ENCODE data around the gene AHSP. TPM values are rescaled to one million over a fixed set of nuclear protein-coding genes. Genes with fewer than 3 reads are reported as not detected.

The AHSP gene
- total RNA-seq, 1 experiment from 2014 or later, result not detected

DNA sequence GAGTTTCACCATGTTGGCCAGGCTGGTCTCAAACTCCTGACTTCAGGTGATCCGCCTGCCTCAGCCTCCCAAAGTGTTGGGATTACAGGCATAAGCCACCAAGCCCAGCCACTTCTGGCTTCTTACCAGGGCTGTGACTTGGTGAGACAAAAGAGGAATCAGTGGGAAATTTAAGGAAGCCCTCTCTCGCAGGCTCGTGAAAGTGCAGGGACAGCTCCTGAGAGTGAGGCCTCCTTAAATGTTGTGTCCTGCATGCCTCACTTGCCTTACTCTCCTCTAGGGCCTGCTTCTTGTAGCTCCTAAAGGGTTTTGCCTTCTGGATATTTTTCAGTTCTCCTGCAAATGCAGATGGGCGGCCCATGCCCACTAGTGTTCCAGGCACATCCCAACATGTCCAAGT, 5.2 kb downstream of the AHSP start:
- CTCF ChIA-PET, result no interaction called here
- intact Hi-C loops (cut with micrococcal nuclease; ENCODE audit: unreplicated experiment), result no loop called here
- no TSS peak for BruUV-seq (replicated peaks)

DNA sequence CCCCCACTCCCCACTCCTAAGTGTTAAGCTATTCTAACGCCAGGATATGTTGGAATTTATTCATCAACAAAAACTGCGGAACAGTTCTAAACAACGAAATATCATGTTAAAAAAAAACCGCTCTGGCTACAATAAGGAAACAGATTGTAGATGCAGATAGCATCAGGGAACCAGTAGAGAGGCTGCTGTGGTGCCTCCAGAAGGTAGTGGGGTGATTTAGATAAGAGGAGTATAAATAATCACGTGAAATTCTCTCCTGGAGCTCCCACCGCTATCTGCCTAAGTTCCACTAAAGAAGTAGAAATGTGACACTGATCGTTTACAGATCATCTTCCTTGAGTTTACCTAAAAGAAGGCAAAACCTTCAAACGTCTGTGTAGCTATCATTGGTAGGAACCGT, 8.0 kb downstream of the AHSP start:
- Histone ChIP-seq H3K9me3 (ENCODE audit: insufficient read depth, low read depth) (peaks cover 10% of the 10 kb centered on the region), H3K27ac (no peak overlapping the region), H3K4me2 (no peak overlapping the region), H4K20me1 (ENCODE audit: insufficient read depth) (no peaks in the 10 kb centered on the region), H2AFZ (no peak overlapping the region), H3K36me3 (ENCODE audit: low read depth) (no peaks in the 10 kb centered on the region), H3F3A (ENCODE audit: insufficient read depth, low read depth) (no peaks in the 10 kb centered on the region), H3K4me3 (no peak overlapping the region), H3K4me1 (replicated peaks; ENCODE audit: insufficient read depth) (no peaks in the 10 kb centered on the region), H3K27me3 (ENCODE audit: insufficient read depth, low read depth) (peaks cover 81% of the 10 kb centered on the region), H3K9me2 (ENCODE audit: insufficient read depth) (no peaks in the 10 kb centered on the region), H3K79me2 (ENCODE audit: low read depth) (no peaks in the 10 kb centered on the region)
- CTCF ChIA-PET, result no interaction called here
- no peak for DNase-seq
- TF ChIP-seq, protein P1, sequence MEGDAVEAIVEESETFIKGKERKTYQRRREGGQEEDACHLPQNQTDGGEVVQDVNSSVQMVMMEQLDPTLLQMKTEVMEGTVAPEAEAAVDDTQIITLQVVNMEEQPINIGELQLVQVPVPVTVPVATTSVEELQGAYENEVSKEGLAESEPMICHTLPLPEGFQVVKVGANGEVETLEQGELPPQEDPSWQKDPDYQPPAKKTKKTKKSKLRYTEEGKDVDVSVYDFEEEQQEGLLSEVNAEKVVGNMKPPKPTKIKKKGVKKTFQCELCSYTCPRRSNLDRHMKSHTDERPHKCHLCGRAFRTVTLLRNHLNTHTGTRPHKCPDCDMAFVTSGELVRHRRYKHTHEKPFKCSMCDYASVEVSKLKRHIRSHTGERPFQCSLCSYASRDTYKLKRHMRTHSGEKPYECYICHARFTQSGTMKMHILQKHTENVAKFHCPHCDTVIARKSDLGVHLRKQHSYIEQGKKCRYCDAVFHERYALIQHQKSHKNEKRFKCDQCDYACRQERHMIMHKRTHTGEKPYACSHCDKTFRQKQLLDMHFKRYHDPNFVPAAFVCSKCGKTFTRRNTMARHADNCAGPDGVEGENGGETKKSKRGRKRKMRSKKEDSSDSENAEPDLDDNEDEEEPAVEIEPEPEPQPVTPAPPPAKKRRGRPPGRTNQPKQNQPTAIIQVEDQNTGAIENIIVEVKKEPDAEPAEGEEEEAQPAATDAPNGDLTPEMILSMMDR (conservative IDR thresholded peaks at IDR 0.05), result no peak
- POLR2A ChIA-PET (ENCODE audit: unreplicated experiment), result no interaction called here
- intact Hi-C loops (cut with micrococcal nuclease; ENCODE audit: unreplicated experiment), result no loop called here
- BruUV-seq (replicated peaks), result no TSS peak

More for the DNA sequence above, 5.2 kb downstream of the AHSP start:
- no peaks in the 10 kb centered on the region for H3K9me2 ChIP-seq (ENCODE audit: insufficient read depth)
- no peaks in the 10 kb centered on the region for H3K4me1 ChIP-seq (replicated peaks; ENCODE audit: insufficient read depth)
- TF ChIP-seq EZH2 (IDR thresholded peaks at IDR 0.05; ENCODE audit: low read depth), result no peak
- TF ChIP-seq, protein P1 (conservative IDR thresholded peaks at IDR 0.05), result no peak
- H4K20me1 ChIP-seq (ENCODE audit: insufficient read depth), result no peaks in the 10 kb centered on the region
- no peak for DNase-seq
- peaks cover 79% of the 10 kb centered on the region for H3K27me3 ChIP-seq (ENCODE audit: insufficient read depth, low read depth)
- H3K36me3 ChIP-seq (ENCODE audit: low read depth), result no peaks in the 10 kb centered on the region
- no peaks in the 10 kb centered on the region for H3F3A ChIP-seq (ENCODE audit: insufficient read depth, low read depth)
- no peak overlapping the region for H3K27ac ChIP-seq
- H2AFZ ChIP-seq, result no peak overlapping the region
- no peak overlapping the region for H3K4me3 ChIP-seq
- no peaks in the 10 kb centered on the region for H3K9me3 ChIP-seq (ENCODE audit: insufficient read depth, low read depth)
- no peaks in the 10 kb centered on the region for H3K79me2 ChIP-seq (ENCODE audit: low read depth)
- POLR2A ChIA-PET (ENCODE audit: unreplicated experiment), result no interaction called here
- no peak overlapping the region for H3K4me2 ChIP-seq

DNA sequence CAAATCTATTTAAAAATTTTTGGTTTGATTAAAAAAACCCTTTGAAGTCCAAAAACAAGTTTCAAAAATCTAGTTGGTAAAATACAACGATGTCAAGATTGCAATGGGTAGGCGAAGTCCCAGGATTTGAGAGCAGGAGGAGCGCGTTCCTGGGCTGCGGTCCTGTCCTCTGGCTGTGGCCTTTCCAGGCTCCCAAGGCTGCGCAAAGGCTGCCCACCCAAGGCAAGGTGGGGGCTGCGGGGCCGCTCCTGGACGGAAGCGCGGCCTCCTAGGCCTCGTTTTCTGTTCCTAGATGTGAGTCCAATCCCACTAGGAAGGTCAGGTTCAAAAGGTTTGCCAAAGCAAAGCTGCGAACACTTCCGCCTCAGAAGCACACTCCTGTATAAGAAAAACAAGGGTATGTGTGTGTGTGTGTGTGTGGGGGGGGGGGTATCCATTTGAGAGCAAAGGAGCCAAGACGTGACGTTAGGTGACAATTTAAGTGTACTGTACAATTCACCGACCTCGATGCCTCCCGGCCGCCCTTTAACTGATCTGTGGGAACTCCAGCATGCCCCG, 9.2 kb downstream of the AHSP start:
- Histone ChIP-seq H3K4me2 (no peak overlapping the region), H3K9me3 (ENCODE audit: insufficient read depth, low read depth) (peaks cover 10% of the 10 kb centered on the region), H2AFZ (no peak overlapping the region), H3K27ac (no peak overlapping the region), H3K9me2 (ENCODE audit: insufficient read depth) (no peaks in the 10 kb centered on the region), H4K20me1 (ENCODE audit: insufficient read depth) (no peaks in the 10 kb centered on the region), H3F3A (ENCODE audit: insufficient read depth, low read depth) (no peaks in the 10 kb centered on the region), H3K36me3 (ENCODE audit: low read depth) (no peaks in the 10 kb centered on the region), H3K79me2 (ENCODE audit: low read depth) (no peaks in the 10 kb centered on the region), H3K4me1 (replicated peaks; ENCODE audit: insufficient read depth) (no peaks in the 10 kb centered on the region), H3K27me3 (ENCODE audit: insufficient read depth, low read depth) (peaks cover 87% of the 10 kb centered on the region), H3K4me3 (no peak overlapping the region)
- no TSS peak for BruUV-seq (replicated peaks)
- ChIA-PET POLR2A (ENCODE audit: unreplicated experiment) (no interaction called here), CTCF (no interaction called here)
- no peak for DNase-seq
- intact Hi-C loops (cut with micrococcal nuclease; ENCODE audit: unreplicated experiment), result no loop called here
- TF ChIP-seq EZH2 (IDR thresholded peaks at IDR 0.05; ENCODE audit: low read depth), result no peak
- TF ChIP-seq, protein P1 (conservative IDR thresholded peaks at IDR 0.05), result no peak

Data from PC-9 (cell line).